AG04450 (cell line): ENCODE results near the gene LSM8. TPM values are rescaled to one million over a fixed set of nuclear protein-coding genes. Genes with fewer than 3 reads are reported as not detected.

Experiments
- CTCF ChIA-PET: fragments of 300-600, 350-600 bp; formaldehyde crosslinking; extraction: SDS; loops from one replicate; lab custom pipeline; 2022; ENCODE audit warnings: antibody characterized with exemption, inconsistent platforms; lab: Charles Lee
- POLR2A ChIA-PET: fragments of 350-600 bp; formaldehyde crosslinking; extraction: SDS; loops from one replicate; lab custom pipeline; 2021; ENCODE audit warnings: antibody characterized with exemption, inconsistent platforms; lab: Yijun Ruan, JAX
- DNase-seq: peaks from one replicate; pipeline ENCODE4 v3.0.0-alpha.2; 2011; ENCODE audit warnings: low read depth, low spot score
- H3K27ac ChIP-seq: one replicate; pipeline ENCODE4 v1.5.1; 2012; ENCODE audit warnings: low read depth, low read length, control low read depth
- H3K27me3 ChIP-seq: one replicate; pipeline ENCODE4 v1.6.0; 2012; ENCODE audit warnings: low read length; ENCODE audit not compliant: control insufficient read depth, insufficient read depth
- H3K4me3 ChIP-seq: 2 replicates; pipeline ENCODE4 v1.5.1; 2011; ENCODE audit warnings: mild to moderate bottlenecking, low read depth, low read length, control low read depth
- H3K9me3 ChIP-seq: 2 replicates; pipeline ENCODE4 v1.5.1; 2012; ENCODE audit warnings: low read length; ENCODE audit not compliant: control insufficient read depth, insufficient read depth
- CTCF ChIP-seq: IDR thresholded peaks from 2 replicates; pipeline ENCODE4 v1.5.1; 2011; ENCODE audit warnings: low read depth, low read length, control low read depth, inconsistent platforms
- polyA plus RNA-seq: library from polyadenylated mRNA; depleted of rRNA; stranded (reverse); fragments of >200 nt; gene quantifications from 2 replicates; pipeline ENCODE4 v1.2.3, GENCODE V29; 2011

Gene LSM8
- polyA plus RNA-seq, 1 experiment, result 37.1 TPM

GRCh38 chr7:118195837-118196474 is 12.0 kb downstream of the LSM8 start:
- H3K27ac ChIP-seq, result no peak overlapping the region
- no peaks in the 10 kb centered on the region for H3K9me3 ChIP-seq
- ChIA-PET POLR2A (no interaction called here), CTCF (interaction anchor here (0.6 to 2.4 kb wide), 20 partner anchors 8 to 868 kb away, joined by 3 to 23 read pairs (median 6); partner anchors contain the start of gene LSM8)
- H3K27me3 ChIP-seq, result no peaks in the 10 kb centered on the region
- DNase-seq, result peak; percentile 23
- TF ChIP-seq CTCF, result peak; percentile 79
- no peak overlapping the region for H3K4me3 ChIP-seq

- H3K4me3 ChIP-seq, result no peak overlapping the region
- POLR2A ChIA-PET, result no interaction called here
- no peak for DNase-seq
- TF ChIP-seq CTCF, result no peak
- CTCF ChIA-PET, result no interaction called here
- no peaks in the 10 kb centered on the region for H3K27me3 ChIP-seq
- H3K9me3 ChIP-seq, result no peaks in the 10 kb centered on the region
- no peak overlapping the region for H3K27ac ChIP-seq
These were observed 18.1 kb downstream of the LSM8 start for GRCh38 chr7:118202061-118202460.

DNA sequence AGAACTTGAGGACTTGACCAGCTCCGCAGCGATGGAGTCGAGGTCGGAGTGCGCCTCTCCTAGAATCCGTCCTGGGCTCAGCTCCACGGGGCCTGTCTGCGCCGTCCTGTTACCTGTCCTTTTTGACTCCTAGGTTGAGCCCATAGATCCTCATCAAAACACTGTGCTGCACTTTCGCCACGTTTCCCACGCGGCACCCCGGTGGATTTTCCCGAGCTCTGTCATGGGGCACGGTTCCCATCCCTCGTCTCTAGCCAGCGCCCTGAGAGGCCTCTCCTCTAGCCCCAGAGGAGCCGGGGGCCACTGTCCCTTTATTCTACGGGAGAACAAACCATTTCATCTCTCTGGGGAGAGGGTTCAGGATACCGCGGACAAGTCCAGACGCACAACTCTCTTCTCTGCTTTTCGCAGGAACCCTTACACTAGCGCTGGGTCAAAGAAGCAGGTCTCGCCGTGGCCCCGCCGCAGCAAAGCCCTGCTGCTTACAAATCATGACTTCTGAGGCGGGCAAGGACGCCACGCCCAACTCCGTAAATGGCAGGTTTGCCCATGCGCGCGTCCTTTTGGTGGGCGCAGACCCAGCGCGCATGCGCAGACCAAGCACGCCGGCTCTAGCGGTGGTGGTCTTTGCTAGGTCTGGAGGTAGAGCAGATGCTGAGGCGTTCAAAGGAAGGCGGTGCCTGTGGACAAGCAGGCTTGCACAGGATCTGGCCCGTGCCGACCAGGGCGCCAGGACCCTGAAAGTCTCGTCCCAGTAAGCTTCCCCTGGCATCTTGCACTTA is 30.3 kb downstream of the LSM8 start:
- H3K9me3 ChIP-seq, result no peaks in the 10 kb centered on the region
- ChIA-PET CTCF (interaction anchor here (1.0 to 3.2 kb wide), 2 partner anchors 17 to 18 kb away, joined by 5 to 13 read pairs; no protein-coding TSS in a partner anchor), POLR2A (no interaction called here)
- no peak overlapping the region for H3K27ac ChIP-seq
- peak overlapping the region; percentile 75 for H3K4me3 ChIP-seq
- no peaks in the 10 kb centered on the region for H3K27me3 ChIP-seq
- no peak for TF ChIP-seq CTCF
- peak; percentile 55 for DNase-seq

- no peak for TF ChIP-seq CTCF
- Histone ChIP-seq H3K27ac (no peak overlapping the region), H3K27me3 (no peaks in the 10 kb centered on the region), H3K4me3 (peak overlapping the region; percentile 75), H3K9me3 (no peaks in the 10 kb centered on the region)
- DNase-seq, result no peak
- CTCF ChIA-PET, result interaction anchor here (3.2 kb wide), 1 partner anchor 19 kb away, joined by 13 read pairs; no protein-coding TSS in a partner anchor
- POLR2A ChIA-PET, result no interaction called here
These were observed 30.8 kb downstream of the LSM8 start for GRCh38 chr7:118214833-118215182.

- no peak for TF ChIP-seq CTCF
- ChIA-PET POLR2A (no interaction called here), CTCF (interaction anchor here (1.7 kb wide), 1 partner anchor 21 kb away, joined by 5 read pairs; no protein-coding TSS in a partner anchor)
- DNase-seq, result no peak
- H3K9me3 ChIP-seq, result no peaks in the 10 kb centered on the region
- no peak overlapping the region for H3K4me3 ChIP-seq
- no peaks in the 10 kb centered on the region for H3K27me3 ChIP-seq
- no peak overlapping the region for H3K27ac ChIP-seq
These were observed 33.3 kb downstream of the LSM8 start for GRCh38 chr7:118217210-118217619.
